ENCODE data around the gene HMGXB3.

Gene HMGXB3

DNA sequence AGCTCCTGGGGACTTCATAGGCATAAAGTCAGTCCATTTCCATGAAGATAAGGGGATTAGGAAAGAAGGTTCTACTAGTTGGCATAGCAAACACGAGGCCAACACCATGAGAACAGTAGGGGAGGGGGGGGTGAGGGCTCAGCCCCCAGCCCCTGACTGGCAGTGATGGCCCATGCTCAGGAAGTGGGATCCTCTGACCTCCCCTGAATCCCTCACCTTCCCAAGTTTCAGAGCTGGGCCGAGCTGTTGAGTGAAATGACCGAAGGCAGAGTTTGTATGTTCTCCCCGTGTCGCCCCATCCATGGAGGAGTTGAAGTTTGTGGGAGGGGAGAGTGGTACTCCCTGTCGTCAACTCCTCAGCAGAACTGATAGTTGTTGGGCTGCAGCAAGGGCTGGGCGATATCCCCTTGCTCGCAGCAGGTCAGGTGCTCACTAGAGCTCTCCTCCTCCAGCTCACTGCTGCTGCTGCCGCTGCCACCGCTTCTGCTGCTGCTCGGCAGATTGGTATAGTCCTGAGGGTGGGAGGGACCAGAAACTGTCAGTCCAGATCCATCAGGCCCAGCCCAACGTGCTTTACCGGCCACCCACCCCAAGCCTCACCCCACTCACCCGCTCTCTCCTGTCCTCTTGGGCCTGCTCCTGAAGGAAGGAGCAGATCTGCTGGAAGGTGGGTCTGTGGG, 53.3 kb downstream of the HMGXB3 start:
- no peak for DNase-seq (ENCODE audit: low read depth)

DNA sequence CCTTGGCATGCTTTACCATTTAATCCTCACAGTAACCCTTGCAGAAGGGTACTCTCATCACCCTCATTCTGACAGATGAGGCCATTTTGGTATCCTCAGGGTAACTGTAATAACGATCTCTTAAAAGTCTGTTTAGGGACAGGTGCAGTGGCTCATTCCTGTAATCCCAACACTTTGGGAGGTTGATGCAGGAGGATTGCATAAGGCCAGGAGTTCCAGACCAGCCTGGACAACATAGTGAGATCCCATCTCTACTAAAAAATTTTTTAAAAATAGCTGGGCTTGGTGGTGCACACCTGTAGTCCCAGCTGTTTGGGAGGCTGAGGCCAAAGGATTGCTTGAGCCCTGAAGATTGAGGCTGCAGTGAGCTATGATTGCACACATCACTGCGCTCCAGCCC, 54.0 kb downstream of the HMGXB3 start:
- no peak for DNase-seq (ENCODE audit: low read depth)

DNA sequence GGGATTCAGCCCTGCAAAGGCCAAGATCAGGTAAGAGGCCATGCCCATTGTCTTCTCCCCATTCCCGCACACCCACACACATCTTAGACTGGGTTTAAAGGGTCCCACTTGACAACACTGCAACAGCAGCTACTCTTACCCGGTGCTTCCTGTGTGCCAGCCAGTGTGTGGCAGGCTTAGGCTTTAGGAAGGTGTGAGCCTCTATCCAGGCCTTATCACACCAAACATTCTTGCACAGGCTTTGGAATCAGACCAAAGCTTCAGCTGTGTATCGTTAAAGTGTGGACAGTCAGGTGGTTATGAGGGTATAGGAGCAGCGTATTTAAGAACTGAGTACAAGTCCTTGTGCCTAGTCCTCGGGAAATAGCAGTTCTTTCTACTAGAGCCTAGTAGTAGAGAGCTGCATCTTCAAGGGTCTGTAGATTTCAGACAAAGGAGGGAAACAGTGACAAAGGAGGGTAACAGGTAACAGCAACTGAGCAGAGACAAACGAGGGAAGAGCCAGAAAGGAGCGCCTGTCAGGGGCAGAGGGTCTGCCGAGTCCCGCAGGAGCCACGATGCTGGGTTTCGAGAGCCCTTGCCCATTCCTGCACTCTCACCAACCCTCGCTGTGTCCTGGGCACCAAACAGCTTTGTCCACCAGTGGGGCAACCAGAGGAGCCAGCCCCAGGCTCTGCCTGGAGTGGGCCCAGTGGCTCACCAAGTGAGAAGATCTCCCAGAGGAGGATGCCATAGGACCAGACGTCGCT, 55.0 kb downstream of the HMGXB3 start:
- no peak for DNase-seq (ENCODE audit: low read depth)

DNA sequence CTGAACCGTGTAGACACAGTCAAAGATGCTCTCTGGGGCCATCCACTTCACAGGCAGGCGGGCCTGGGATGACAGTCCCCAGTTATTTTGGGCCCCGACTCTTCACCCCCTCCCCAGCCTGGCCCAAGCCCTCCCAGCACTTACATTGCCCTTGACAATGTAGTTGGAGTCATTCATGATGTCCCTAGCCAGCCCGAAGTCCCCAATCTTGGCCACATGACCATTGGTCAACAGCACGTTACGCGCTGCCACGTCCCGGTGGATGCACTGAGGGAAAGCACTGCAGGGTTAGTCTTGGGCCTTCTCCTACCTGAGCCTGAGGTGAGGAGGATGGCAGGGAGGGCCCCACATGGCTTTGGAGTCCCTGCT, 55.5 kb downstream of the HMGXB3 start:
- DNase-seq (ENCODE audit: low read depth), result no peak

DNA sequence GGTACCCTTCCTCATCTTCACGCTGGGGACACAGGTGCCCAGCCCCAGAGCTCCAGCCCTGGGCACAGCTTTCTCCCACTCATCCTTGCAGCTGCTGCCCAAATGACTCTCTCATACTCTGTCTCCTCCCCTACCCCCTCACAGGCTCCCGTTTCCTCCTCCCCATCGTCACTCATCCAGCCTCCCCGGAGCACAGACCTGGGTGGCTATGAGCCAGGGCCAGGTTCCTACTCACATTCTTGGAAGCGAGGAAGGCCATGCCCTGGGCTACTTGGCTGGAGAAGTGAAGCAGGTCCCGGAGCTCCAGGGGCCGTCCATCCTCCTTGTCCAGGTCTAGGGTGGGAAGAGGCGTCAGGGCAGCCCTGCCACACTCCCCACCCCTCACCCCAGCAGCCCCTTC, 56.5 kb downstream of the HMGXB3 start:
- DNase-seq (ENCODE audit: low read depth), result no peak

GRCh38 chr5:150057511-150057910, 57.0 kb downstream of the HMGXB3 start:
- no peak for DNase-seq (ENCODE audit: low read depth)

GRCh38 chr5:150057996-150058395, 57.5 kb downstream of the HMGXB3 start:
- peak; percentile 47 for DNase-seq (ENCODE audit: low read depth)

- DNase-seq (ENCODE audit: low read depth), result peak; percentile 37
Observed at GRCh38 chr5:150058480-150059126, 58.1 kb downstream of the HMGXB3 start.

DNA sequence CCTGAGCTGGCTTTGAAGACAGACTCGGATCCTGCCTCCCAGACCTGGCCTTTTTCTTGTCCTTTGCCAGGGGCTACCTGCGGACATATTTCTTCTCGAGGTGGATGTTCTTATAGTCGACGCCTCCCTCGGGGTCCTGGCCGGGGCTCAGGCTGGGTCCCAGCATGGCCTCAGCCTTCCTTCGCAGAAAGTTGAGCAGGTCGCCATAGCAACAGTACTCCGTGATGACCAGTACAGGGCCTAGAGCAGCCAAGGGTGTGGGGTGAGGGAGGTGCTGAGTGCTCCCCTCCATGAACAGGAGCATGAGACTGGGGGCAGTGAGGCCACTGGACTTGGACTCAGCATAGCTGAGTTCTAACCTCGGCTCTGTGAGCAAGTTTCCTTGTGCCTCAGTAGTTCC, 59.1 kb downstream of the HMGXB3 start:
- no peak for DNase-seq (ENCODE audit: low read depth)

GRCh38 chr5:150060471-150060870, 59.9 kb downstream of the HMGXB3 start:
- DNase-seq (ENCODE audit: low read depth), result no peak

DNA sequence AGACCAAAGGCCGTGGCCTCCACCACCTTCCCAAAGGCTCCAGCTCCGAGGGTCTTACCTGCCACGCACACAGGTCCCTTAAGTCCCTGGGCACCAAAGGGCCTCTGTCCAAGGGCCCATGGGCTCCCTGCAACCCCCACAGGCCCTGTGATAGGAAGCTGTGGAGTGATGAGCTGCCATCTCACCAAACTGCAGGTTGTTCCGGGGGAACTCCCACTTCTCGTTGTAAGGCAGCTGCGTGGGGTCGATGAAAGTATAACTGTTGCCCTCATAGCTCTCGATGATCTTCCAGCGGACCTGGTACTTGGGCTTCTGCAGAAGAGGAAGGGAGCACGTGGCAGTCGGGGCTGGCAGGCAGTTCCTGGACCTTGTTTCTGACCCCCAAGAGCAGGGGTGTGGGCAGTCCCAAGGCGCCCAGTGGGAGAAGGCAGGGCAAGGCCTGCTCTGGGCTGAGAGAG, 61.0 kb downstream of the HMGXB3 start:
- no peak for DNase-seq (ENCODE audit: low read depth)

- no peak for DNase-seq (ENCODE audit: low read depth)
Observed at GRCh38 chr5:150062216-150062922, 61.8 kb downstream of the HMGXB3 start.

DNA sequence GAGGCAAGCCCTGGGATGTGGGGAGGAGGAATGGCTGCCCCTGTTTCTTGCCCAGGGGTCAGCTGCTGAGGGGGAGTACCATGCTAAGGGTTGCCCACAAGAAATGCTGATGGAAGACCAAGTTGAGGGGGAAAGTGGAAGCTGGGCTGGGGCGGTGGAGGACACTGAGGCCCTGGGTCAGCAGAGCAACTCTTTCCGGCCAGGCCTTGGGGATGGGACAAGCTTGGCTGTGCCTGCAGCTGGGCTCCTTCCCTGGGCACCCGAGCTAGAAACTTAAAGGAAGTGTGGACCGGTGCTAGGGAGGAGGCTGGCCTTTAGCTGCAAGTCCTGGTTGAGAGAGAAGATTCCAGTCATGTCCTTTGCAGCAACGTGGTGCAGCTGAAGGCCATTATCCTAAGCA, 63.1 kb downstream of the HMGXB3 start:
- no peak for DNase-seq (ENCODE audit: low read depth)

DNA sequence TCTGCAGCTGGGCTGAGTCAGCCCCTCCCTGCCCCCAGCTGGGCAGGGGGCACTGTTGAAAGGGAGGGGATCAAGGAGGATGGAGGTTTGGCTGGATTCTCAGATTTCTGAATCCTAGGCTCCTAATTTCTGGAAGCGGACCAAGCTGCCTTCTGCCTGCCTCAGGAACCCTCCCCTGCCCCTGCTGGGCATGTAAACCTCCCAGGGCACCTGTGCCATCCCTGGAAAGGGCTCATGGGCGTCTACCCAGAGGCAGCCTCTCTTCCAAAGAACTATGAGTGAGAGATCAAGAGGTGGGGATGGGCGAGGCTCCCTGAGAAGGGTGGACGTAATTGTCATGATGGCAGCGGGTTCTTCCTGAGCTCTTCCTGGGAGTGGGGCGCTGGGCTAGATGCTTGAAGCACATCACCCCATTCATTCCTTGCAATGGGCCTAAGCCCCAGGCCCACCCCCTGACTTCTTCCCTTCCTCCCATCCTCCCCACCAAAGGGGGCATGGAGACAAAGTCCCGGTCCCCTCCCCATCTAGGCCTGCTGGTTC, 64.2 kb downstream of the HMGXB3 start:
- DNase-seq (ENCODE audit: low read depth), result no peak

DNA sequence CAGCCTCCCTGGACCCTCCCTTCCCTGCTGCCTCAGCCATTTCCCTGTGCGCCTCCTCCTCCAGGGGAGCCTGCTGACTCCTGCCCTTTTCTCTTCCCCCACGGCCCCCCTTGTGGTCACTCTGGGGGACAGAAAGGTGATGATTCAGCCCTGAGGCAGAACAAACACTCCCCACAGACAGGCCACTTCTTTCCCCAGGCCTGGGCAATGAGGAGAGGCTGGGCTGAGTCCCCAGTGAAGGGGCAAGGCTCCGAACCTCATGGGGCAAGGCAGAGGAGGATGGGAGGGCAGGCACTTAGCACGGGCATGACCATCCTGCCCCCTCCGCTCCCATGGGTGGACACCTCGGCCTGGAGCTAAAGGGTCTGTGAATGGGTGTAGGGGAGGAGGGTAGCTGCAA, 64.8 kb downstream of the HMGXB3 start:
- peak; percentile 54 for DNase-seq (ENCODE audit: low read depth)

DNA sequence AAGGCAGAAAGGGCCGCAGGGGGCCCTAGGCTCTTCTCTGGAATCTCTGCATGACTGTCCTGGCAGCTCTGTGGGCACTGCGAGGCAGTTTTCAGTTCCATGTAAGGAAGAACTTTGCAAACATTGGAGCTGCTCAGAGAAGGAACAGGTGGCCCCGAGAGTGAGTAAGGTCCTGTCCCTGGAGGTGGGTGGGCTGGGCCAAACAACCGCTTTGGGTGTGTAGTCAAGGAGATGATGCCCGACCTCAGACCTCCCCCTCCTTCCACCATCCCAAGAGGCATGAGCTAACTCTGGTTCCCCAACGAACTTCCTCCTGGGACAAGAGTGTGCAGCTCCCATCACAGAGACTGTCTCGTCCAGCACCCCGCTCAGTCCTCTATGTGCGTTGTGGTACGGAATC, 65.3 kb downstream of the HMGXB3 start:
- DNase-seq (ENCODE audit: low read depth), result no peak

- no peak for DNase-seq (ENCODE audit: low read depth)
Observed at GRCh38 chr5:150066436-150066835, 65.9 kb downstream of the HMGXB3 start.

DNA sequence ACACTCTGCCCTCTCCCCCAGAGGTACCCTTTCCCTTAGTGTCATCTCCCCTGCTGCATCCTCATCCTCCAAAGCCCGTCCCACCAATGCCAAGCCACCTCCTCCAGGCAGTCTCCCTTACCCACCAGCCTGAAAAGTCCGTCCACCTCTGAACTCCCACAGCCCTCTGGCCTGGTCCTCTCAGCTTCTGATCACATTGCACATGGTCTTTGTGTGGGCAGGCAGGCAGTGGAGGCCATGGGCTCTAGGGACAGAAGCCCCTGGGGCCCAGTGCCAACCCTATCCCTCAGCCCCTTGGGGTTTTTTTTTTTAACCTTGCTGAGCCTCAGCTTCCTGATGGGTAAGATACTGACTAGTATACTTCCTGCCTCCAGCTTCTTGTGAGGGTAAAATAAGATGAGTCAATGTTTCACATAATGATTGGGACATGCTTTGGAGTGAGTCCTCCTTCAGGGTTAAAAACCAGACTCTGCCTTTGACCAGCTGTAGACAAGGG, 66.4 kb downstream of the HMGXB3 start:
- DNase-seq (ENCODE audit: low read depth), result peak; percentile 81

GRCh38 chr5:150067405-150067960, 66.9 kb downstream of the HMGXB3 start:
- DNase-seq (ENCODE audit: low read depth), result no peak

DNA sequence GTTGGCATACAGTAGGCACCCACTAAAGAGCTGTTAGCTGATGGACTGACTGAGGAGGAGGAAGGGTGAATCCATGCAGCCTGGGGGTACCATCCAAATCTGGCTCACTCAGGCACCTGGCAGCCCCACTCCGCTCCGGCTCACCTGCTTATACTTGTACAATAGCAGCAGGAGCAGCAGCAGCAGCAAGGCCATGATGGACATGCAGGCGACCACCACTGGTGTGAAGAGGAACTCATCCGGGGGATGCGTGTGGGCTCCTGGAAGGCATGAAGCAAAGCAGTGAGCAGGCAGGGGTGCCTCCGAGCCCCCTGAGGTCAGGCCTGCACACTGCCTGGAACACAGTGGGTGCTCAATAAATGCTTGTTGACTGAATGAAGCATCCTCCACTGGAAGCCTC, 67.5 kb downstream of the HMGXB3 start:
- DNase-seq (ENCODE audit: low read depth), result no peak

DNA sequence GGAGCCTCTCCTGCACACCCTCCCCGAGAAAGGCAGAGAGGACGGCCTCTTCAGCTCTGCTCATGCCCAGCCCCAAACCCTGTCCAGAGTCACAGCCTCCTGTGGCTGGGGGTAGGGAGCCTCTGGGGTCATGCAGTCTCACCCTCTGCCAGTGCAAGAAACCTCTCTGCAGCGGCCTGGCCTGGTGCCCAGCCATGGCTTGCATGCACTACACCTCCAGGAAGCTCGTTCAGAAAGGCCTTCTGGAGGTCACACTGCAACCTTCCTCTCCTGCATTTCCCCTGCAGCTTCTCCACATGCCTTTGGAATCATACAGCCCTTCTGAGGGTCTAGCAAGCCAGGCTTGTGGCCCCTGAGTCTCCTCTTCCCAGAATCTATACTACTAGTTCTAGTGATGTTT, 67.9 kb downstream of the HMGXB3 start:
- no peak for DNase-seq (ENCODE audit: low read depth)

Data from amniotic epithelial cell (primary cell).